IPS-20b (cell line): ENCODE measurements around the gene ELF1.

Experiments
- H3K27ac ChIP-seq: one replicate; pipeline ENCODE4 v1.5.1; 2013; ENCODE audit warnings: low read length
- H3K27me3 ChIP-seq: 2 replicates; pipeline ENCODE4 v1.6.1; 2013; ENCODE audit warnings: mild to moderate bottlenecking, low read length, inconsistent platforms; ENCODE audit not compliant: insufficient read depth
- H3K36me3 ChIP-seq: 2 replicates; pipeline ENCODE4 v1.6.1; 2013; ENCODE audit warnings: low read depth, mild to moderate bottlenecking, inconsistent platforms, low read length, moderate library complexity; ENCODE audit not compliant: insufficient read depth
- H3K4me1 ChIP-seq: 2 replicates; pipeline ENCODE4 v1.6.1; 2013; ENCODE audit warnings: mild to moderate bottlenecking, control low read depth, inconsistent platforms, low read length, moderate library complexity; ENCODE audit not compliant: insufficient read depth
- H3K4me3 ChIP-seq: 2 replicates; pipeline ENCODE4 v1.5.1; 2013; ENCODE audit warnings: mild to moderate bottlenecking, low read length, inconsistent platforms
- H3K9ac ChIP-seq: 2 replicates; pipeline ENCODE4 v1.6.1; 2013; ENCODE audit warnings: low read depth, mild to moderate bottlenecking, inconsistent platforms, low read length, moderate library complexity
- H3K9me3 ChIP-seq: 2 replicates; pipeline ENCODE4 v1.6.1; 2013; ENCODE audit warnings: mild to moderate bottlenecking, low read depth, low read length, inconsistent platforms; ENCODE audit not compliant: insufficient read depth

ELF1 gene

DNA sequence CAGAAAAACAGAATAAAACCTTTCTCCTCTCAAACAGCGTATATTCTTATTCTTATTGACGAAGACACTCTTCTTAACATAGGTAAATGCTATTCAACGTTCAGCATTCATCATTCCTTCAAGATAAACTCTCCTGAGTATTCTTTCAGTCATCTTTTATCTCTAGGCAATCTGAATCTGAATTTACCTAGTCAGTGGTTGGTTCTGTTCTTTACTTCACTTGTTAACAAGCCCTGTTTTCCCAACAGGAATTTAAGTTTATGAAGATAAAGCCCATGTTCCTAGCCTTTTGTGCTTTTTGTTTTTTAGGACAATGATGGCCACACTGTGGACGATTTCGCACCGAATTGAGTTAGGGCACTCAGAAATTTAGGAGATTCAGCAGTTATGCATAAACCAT is 3.2 kb downstream of the ELF1 start:
- peaks cover 44% of the 10 kb centered on the region for H3K4me1 ChIP-seq
- 0 out of 2 replicates have a peak overlapping the region, but pooled peaks have one; percentile 5 for H3K4me3 ChIP-seq
- no peaks in the 10 kb centered on the region for H3K9me3 ChIP-seq
- no peaks in the 10 kb centered on the region for H3K27me3 ChIP-seq
- no peaks in the 10 kb centered on the region for H3K36me3 ChIP-seq
- no peak overlapping the region for H3K27ac ChIP-seq
- 0 out of 2 replicates have a peak overlapping the region, but pooled peaks have one; percentile 18 for H3K9ac ChIP-seq

DNA sequence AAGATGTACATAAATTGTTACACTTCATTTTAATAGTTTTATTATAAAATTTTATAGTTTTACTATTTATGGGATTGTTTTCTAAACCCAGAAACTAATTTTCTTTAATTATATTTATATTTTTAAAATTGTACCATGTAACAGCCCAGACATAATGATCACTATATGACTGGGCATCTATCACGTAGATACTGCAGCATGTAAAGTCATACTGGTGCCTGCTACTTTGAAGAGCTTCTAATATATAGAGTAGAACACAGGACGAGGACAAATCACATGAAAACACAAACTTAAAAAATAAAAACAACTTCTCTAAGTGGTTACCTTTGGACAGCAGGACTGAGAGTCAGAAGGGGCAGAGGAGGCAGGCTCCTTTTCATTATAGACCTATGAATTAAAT is 5.3 kb downstream of the ELF1 start:
- no peak overlapping the region for H3K9ac ChIP-seq
- H3K36me3 ChIP-seq: no peaks in the 10 kb centered on the region
- H3K27me3 ChIP-seq: no peaks in the 10 kb centered on the region
- no peaks in the 10 kb centered on the region for H3K9me3 ChIP-seq
- H3K4me1 ChIP-seq: peaks cover 31% of the 10 kb centered on the region; the same call in 1 of the 2 replicates
- H3K27ac ChIP-seq: no peak overlapping the region
- no peak overlapping the region; the same call in 1 of the 2 replicates for H3K4me3 ChIP-seq

DNA sequence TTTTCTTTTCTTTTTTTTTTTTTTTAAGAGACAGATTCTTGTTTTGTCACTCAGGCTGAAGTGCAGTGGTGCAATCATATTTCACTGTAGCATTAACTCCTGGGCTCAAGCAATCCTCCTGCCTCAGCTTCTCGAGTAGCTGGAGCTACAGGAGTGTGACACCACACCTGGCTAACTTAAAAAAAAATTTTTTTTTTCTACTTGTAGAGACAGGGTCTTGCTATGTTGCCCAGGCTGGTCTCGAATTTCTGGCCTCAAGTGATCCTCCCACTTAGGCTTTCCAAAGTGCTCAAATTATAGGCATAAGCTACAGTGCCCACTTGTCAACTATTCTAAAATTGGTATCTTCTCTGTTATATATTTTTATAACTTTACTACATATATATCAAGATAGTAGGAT is 6.6 kb downstream of the ELF1 start:
- H3K4me3 ChIP-seq: no peak overlapping the region
- H3K9me3 ChIP-seq: no peaks in the 10 kb centered on the region
- no peak overlapping the region for H3K27ac ChIP-seq
- H3K9ac ChIP-seq: no peak overlapping the region
- no peaks in the 10 kb centered on the region for H3K27me3 ChIP-seq
- peaks cover 35% of the 10 kb centered on the region; the same call in 1 of the 2 replicates for H3K4me1 ChIP-seq
- H3K36me3 ChIP-seq: no peaks in the 10 kb centered on the region

DNA sequence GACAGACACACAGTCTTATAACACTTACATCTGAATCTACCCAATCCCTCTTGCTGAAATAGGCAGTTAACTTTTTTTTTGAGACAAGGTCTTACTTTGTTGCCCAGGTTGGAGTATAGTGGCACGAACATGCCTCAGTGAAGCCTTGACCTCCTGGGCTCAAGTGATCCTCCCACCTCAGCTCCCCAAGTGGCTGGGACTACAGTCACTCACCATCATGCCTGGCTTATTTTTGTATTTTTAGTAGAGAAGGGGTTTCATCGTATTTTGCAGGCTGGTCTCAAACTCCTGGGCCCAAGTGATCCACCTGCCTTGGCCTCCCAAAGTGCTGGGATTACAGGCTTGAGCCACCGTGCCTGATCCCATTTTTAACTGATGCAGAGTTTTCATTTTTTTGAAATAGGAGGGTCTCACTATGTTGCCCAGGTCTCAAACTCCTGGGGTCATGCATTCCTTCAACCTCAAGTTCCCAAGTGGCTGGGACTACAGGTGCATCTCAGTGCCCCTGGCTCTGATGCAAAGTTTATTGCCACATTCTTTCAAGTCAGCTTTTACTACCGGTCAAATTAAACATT is 7.6 kb downstream of the ELF1 start:
- no peak overlapping the region for H3K9ac ChIP-seq
- H3K36me3 ChIP-seq: no peaks in the 10 kb centered on the region
- no peaks in the 10 kb centered on the region for H3K9me3 ChIP-seq
- H3K4me3 ChIP-seq: no peak overlapping the region
- H3K4me1 ChIP-seq: peaks cover 42% of the 10 kb centered on the region; the same call in 1 of the 2 replicates
- no peak overlapping the region for H3K27ac ChIP-seq
- H3K27me3 ChIP-seq: no peaks in the 10 kb centered on the region

DNA sequence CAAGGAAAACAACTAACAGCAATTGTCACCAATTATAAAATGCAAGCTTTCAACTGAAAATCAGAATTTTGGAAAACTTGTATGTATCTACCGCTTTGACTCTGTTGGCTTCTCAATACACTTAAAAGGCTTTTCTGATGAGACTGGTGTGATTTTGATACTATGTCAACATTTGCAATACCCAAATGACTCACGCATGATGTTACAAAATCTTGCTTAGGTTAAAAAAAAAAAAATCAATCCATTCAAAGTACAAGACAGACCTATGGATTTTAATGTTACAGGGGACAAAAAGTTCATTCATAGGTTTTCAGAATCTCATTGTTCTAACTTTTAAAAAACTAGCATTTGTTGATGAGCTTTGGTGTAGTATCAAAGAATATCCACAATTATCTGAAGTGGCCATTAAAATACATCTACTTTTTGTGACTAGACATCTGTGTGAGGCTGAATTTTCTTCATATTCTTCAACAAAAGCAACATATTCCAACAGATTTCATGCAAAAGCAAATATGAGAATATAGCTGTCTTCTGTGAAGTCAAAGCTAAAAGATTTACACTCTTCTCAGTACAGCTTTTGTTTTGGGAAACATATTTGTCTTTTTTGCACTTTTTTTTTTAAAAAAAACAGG is 10.7 kb downstream of the ELF1 start:
- Histone ChIP-seq H3K4me3 (no peak overlapping the region), H3K9me3 (no peaks in the 10 kb centered on the region), H3K27ac (no peak overlapping the region), H3K9ac (no peak overlapping the region), H3K27me3 (no peaks in the 10 kb centered on the region), H3K36me3 (no peaks in the 10 kb centered on the region), H3K4me1 (peaks cover 23% of the 10 kb centered on the region; the same call in 1 of the 2 replicates)

DNA sequence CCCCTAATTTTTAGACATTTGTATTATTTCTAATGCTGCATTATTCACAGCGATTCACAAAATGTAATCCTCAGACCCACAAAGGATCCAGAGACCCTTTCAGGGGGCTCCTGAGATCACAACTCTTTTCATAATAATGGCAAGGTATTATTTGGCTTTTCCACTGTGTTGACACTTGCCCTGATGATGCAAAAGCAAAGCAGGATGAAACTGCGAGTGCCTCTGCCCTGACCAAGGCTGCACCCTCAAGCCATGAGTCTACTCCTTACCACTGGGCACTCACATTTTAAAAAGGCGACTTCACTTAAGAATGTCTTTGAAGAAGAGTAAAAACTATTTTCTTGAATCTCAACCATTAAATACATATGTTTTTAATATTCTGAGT is 11.4 kb downstream of the ELF1 start:
- Histone ChIP-seq H3K36me3 (no peaks in the 10 kb centered on the region), H3K9ac (peak overlapping the region; percentile 10; the same call in 1 of the 2 replicates), H3K27ac (peak overlapping the region; percentile 51), H3K27me3 (no peaks in the 10 kb centered on the region), H3K9me3 (no peaks in the 10 kb centered on the region), H3K4me1 (peaks cover 23% of the 10 kb centered on the region; the same call in 1 of the 2 replicates), H3K4me3 (0 out of 2 replicates have a peak overlapping the region, but pooled peaks have one; percentile 20)

DNA sequence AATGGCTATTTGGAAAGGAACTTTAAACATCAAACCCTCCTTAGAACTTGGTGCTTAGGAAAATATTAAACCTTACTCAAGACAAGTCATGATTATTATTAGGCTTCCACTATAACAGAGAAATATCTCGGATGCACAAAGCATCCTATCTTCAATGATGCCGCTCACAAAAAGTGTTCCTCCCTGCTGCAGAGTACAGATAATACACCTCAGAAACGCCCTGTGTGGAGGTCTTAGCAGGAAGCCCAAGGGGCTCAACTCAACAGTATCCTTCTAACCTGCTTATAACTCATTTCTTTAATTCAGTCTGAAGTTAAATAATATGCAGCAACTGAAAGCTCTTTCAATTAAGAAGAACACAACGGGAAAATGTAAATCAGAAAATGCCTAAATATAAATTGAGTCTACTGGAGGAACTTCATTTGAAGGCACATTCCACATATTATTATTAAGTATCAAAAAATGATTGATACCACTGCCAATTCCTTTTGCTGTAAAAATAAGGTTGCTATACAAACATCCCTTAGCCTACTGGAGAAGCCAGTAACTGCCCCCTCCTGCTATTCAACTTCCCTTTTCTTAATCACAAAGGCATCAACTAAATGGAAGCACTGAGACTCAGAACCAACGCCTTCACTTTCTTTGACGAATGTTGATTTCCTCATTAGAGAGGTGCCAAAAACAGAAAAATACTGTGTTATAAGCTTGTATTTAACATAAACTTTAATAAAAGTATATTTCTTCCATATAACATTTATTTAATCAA is 12.0 kb downstream of the ELF1 start:
- peak overlapping the region; percentile 51 for H3K27ac ChIP-seq
- no peaks in the 10 kb centered on the region for H3K36me3 ChIP-seq
- no peaks in the 10 kb centered on the region for H3K9me3 ChIP-seq
- no peaks in the 10 kb centered on the region for H3K27me3 ChIP-seq
- H3K9ac ChIP-seq: peak overlapping the region; percentile 10; the same call in 1 of the 2 replicates
- peaks cover 23% of the 10 kb centered on the region; the same call in 1 of the 2 replicates for H3K4me1 ChIP-seq
- 0 out of 2 replicates have a peak overlapping the region, but pooled peaks have one; percentile 20 for H3K4me3 ChIP-seq

DNA sequence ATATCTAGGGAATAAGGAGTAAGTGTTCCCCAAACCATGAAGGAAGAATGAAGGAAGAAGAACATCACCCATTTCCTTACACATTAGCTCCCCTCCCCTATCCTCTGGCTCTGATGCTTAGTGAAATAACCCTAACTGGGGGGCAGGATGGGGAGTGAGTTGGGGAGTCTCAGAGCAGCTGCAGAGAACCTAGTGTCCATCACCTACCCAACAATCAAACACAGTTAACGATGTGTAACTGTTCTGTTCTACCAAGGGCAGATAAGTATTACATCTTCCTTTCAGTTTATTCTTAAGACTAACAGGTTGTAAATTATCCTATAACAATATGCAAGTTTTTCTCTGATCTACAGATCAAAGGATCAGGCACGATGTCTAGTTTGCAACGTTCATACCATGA is 12.8 kb downstream of the ELF1 start:
- Histone ChIP-seq H3K27ac (no peak overlapping the region), H3K36me3 (no peaks in the 10 kb centered on the region), H3K4me3 (no peak overlapping the region), H3K27me3 (no peaks in the 10 kb centered on the region), H3K9ac (no peak overlapping the region), H3K9me3 (no peaks in the 10 kb centered on the region), H3K4me1 (peaks cover 23% of the 10 kb centered on the region; the same call in 1 of the 2 replicates)

DNA sequence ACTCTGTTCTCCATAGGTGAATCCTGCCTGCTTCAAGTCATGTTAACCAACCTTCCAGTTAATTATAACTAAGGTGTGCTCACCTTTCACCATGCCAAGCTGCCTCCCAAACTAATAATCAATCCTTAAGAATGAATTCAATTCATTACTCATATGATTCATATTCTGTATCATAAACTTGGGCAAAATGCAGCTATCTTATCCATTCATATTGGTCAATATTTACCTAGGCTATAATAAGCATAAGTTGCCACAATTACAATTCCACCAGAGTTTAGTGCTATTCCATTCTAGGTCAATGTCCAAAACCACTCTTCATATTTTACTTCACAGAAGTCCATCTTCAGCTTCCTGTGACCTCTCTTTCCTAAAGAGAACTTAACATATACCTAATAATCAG is 13.4 kb downstream of the ELF1 start:
- no peaks in the 10 kb centered on the region for H3K36me3 ChIP-seq
- no peak overlapping the region for H3K9ac ChIP-seq
- H3K4me1 ChIP-seq: peaks cover 23% of the 10 kb centered on the region; the same call in 1 of the 2 replicates
- no peak overlapping the region for H3K4me3 ChIP-seq
- H3K27ac ChIP-seq: no peak overlapping the region
- H3K9me3 ChIP-seq: no peaks in the 10 kb centered on the region
- H3K27me3 ChIP-seq: no peaks in the 10 kb centered on the region

DNA sequence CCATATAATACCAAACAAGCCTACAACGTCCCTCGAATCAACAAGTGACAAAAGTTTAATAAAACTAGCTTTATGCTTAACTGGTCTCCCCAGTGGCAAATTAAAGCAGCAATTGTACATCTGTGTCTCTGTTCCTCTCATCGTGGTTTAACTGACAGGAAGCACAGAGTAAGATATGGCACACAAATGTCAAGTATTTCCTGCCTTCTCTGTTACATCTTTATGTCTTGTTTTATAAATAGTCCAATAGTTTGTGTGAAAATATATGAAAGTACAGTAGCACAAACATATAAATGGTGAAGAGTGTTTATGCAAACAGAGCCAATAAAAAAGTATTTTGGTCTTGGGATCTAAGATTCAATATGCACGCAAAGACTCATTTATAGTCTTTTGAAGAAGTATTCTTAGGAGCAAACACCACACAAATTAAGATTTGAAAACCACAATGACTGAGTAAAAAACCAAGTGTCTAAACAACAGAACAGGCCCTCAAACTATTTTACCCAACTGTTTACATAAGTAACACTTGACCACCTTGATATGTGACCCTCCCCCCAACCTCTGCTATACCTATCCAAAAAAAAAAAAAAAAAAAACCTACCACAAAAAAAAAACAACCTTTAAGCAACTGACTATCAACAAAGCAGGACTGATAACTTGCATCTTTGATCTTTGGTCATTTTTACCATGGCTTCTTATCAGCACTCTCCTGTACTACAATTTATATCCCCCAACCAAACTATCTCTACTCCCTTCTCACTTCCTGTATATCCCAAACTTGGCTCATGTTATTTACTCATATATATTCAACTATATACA is 14.0 kb downstream of the ELF1 start:
- H3K4me3 ChIP-seq: no peak overlapping the region
- H3K9me3 ChIP-seq: no peaks in the 10 kb centered on the region
- H3K27ac ChIP-seq: no peak overlapping the region
- H3K9ac ChIP-seq: no peak overlapping the region
- H3K4me1 ChIP-seq: peaks cover 23% of the 10 kb centered on the region; the same call in 1 of the 2 replicates
- H3K27me3 ChIP-seq: no peaks in the 10 kb centered on the region
- no peaks in the 10 kb centered on the region for H3K36me3 ChIP-seq

DNA sequence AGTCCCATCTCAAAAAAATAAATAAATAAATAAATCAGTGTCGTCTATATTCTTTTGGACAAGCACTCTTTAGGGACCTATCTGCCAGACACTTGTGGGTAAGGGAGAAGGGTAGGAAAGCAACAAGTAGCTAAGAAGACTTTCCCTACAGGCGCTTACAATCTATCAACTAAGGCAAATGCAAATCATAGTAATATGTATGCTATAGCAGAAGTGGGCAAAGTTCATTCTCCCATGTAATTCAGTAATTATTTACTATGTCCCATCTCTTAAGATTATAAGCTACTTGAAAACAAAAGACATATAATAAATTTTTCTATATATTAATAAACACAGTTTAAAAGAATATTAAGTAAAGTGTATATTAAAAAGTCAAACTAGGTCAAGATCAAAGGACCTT is 16.5 kb downstream of the ELF1 start:
- H3K4me3 ChIP-seq: no peak overlapping the region
- no peaks in the 10 kb centered on the region for H3K36me3 ChIP-seq
- H3K4me1 ChIP-seq: peaks cover 13% of the 10 kb centered on the region; the same call in 1 of the 2 replicates
- H3K27ac ChIP-seq: no peak overlapping the region
- H3K27me3 ChIP-seq: no peaks in the 10 kb centered on the region
- no peak overlapping the region for H3K9ac ChIP-seq
- no peaks in the 10 kb centered on the region for H3K9me3 ChIP-seq
